Osteoblast (primary cell): ENCODE measurements around the gene ZNRF2. TPM values are rescaled to one million over a fixed set of nuclear protein-coding genes. Genes with fewer than 3 reads are reported as not detected.

ENCODE experiments used
- DNase-seq: peaks from one replicate; pipeline ENCODE4 v3.0.0; 2011; ENCODE audit warnings: low spot score, mixed read lengths; ENCODE audit not compliant: insufficient read length; ENCODE audit errors: missing footprints
- H2AFZ ChIP-seq: 2 replicates; pipeline ENCODE4 v1.6.0; 2011; ENCODE audit warnings: mild to moderate bottlenecking, low read length
- H3K27ac ChIP-seq: 2 replicates; pipeline ENCODE4 v1.5.1; 2011; ENCODE audit warnings: mild to moderate bottlenecking, low read depth, low read length, moderate library complexity
- H3K27me3 ChIP-seq: 2 replicates; pipeline ENCODE4 v1.6.0; 2012; ENCODE audit warnings: mild to moderate bottlenecking, control low read depth, inconsistent platforms, low read length, moderate library complexity; ENCODE audit not compliant: insufficient read depth
- H3K36me3 ChIP-seq: 2 replicates; pipeline ENCODE4 v1.5.1; 2011; ENCODE audit warnings: mild to moderate bottlenecking, low read length, control low read depth, moderate library complexity; ENCODE audit not compliant: insufficient read depth
- H3K4me1 ChIP-seq: 2 replicates; pipeline ENCODE4 v1.5.1; 2011; ENCODE audit warnings: mild to moderate bottlenecking, low read length, control low read depth, moderate library complexity; ENCODE audit not compliant: insufficient read depth
- H3K4me2 ChIP-seq: 2 replicates; pipeline ENCODE4 v1.6.0; 2011; ENCODE audit warnings: mild to moderate bottlenecking, low read length; ENCODE audit not compliant: insufficient read depth
- H3K4me3 ChIP-seq: fragments of 200-600 bp; sonication (generic); 3 replicates; pipeline ENCODE4 v1.5.1; 2012; ENCODE audit warnings: mild to moderate bottlenecking, low read length, inconsistent platforms; ENCODE audit not compliant: insufficient read depth
- H3K79me2 ChIP-seq: 2 replicates; pipeline ENCODE4 v1.6.0; 2012; ENCODE audit warnings: mild to moderate bottlenecking, low read length, control low read depth, inconsistent platforms; ENCODE audit not compliant: insufficient read depth
- H3K9me3 ChIP-seq: 2 replicates; pipeline ENCODE4 v1.5.1; 2011; ENCODE audit warnings: low read depth, low read length, control low read depth
- H4K20me1 ChIP-seq: 2 replicates; pipeline ENCODE4 v1.6.0; 2012; ENCODE audit warnings: mild to moderate bottlenecking, low read length, control low read depth; ENCODE audit not compliant: insufficient read depth
- total RNA-seq: library from RNA; depleted of rRNA; stranded (reverse); fragments of >200 nt; gene quantifications from 2 replicates; pipeline ENCODE4 v1.2.3, GENCODE V29; 2012
- TF ChIP-seq, protein P1 (sequence below): IDR thresholded peaks from 2 replicates; pipeline ENCODE4 v1.5.1; 2011; ENCODE audit warnings: mild to moderate bottlenecking, low read depth, low read length, moderate library complexity; ENCODE audit errors: extremely low read depth

Gene ZNRF2
- total RNA-seq, 1 donor: 12.7 TPM

- Histone ChIP-seq H3K79me2 (peaks cover 2% of the 10 kb centered on the region), H3K9me3 (no peaks in the 10 kb centered on the region), H3K27ac (no peak overlapping the region), H3K4me2 (no peak overlapping the region), H3K4me3 (no peak overlapping the region), H3K36me3 (no peaks in the 10 kb centered on the region), H3K27me3 (no peaks in the 10 kb centered on the region), H4K20me1 (no peaks in the 10 kb centered on the region), H2AFZ (no peak overlapping the region), H3K4me1 (no peaks in the 10 kb centered on the region)
- TF ChIP-seq, protein P1, sequence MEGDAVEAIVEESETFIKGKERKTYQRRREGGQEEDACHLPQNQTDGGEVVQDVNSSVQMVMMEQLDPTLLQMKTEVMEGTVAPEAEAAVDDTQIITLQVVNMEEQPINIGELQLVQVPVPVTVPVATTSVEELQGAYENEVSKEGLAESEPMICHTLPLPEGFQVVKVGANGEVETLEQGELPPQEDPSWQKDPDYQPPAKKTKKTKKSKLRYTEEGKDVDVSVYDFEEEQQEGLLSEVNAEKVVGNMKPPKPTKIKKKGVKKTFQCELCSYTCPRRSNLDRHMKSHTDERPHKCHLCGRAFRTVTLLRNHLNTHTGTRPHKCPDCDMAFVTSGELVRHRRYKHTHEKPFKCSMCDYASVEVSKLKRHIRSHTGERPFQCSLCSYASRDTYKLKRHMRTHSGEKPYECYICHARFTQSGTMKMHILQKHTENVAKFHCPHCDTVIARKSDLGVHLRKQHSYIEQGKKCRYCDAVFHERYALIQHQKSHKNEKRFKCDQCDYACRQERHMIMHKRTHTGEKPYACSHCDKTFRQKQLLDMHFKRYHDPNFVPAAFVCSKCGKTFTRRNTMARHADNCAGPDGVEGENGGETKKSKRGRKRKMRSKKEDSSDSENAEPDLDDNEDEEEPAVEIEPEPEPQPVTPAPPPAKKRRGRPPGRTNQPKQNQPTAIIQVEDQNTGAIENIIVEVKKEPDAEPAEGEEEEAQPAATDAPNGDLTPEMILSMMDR: no peak
- no peak for DNase-seq
Measured at GRCh38 chr7:30353932-30354607, 69.7 kb downstream of the ZNRF2 start.

GRCh38 chr7:30354791-30355190 lies 70.4 kb downstream of the ZNRF2 start:
- Histone ChIP-seq H3K4me1 (no peaks in the 10 kb centered on the region), H3K9me3 (no peaks in the 10 kb centered on the region), H3K4me3 (no peak overlapping the region), H3K4me2 (no peak overlapping the region), H4K20me1 (no peaks in the 10 kb centered on the region), H3K27me3 (no peaks in the 10 kb centered on the region), H2AFZ (no peak overlapping the region), H3K27ac (no peak overlapping the region), H3K79me2 (no peaks in the 10 kb centered on the region), H3K36me3 (no peaks in the 10 kb centered on the region)
- no peak for DNase-seq
- TF ChIP-seq, protein P1: no peak

DNA sequence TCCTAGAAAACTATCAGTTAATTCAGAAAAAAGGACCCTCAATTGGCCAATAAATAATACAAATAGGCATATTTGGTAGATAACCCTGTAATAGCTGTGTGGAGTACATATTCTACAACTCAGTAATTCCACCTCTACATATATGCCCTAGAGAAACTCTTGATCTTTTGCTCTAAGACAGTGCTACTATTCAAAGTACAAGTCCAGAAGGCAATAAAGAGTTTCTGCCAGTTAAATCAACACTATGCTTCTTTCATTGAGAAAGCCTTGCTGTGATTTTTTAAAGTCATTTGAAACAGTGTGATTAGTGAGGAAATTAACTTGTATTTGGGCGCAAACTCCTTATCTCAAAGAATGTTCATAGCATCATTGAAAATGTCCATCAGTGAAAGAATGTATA lies 75.6 kb downstream of the ZNRF2 start:
- no peak for DNase-seq
- no peak overlapping the region for H3K4me3 ChIP-seq
- no peaks in the 10 kb centered on the region for H3K79me2 ChIP-seq
- no peaks in the 10 kb centered on the region for H3K9me3 ChIP-seq
- H3K27ac ChIP-seq: no peak overlapping the region
- H3K36me3 ChIP-seq: no peaks in the 10 kb centered on the region
- TF ChIP-seq, protein P1: no peak
- no peaks in the 10 kb centered on the region for H3K27me3 ChIP-seq
- H4K20me1 ChIP-seq: no peaks in the 10 kb centered on the region
- no peaks in the 10 kb centered on the region for H3K4me1 ChIP-seq
- no peak overlapping the region for H3K4me2 ChIP-seq
- H2AFZ ChIP-seq: no peak overlapping the region

- no peak overlapping the region for H2AFZ ChIP-seq
- H4K20me1 ChIP-seq: no peaks in the 10 kb centered on the region
- no peak overlapping the region for H3K4me3 ChIP-seq
- no peak overlapping the region for H3K4me2 ChIP-seq
- H3K79me2 ChIP-seq: no peaks in the 10 kb centered on the region
- TF ChIP-seq, protein P1: no peak
- H3K4me1 ChIP-seq: peaks cover 20% of the 10 kb centered on the region
- H3K36me3 ChIP-seq: no peaks in the 10 kb centered on the region
- no peaks in the 10 kb centered on the region for H3K9me3 ChIP-seq
- H3K27me3 ChIP-seq: no peaks in the 10 kb centered on the region
- no peak for DNase-seq
- H3K27ac ChIP-seq: no peak overlapping the region
Measured at GRCh38 chr7:30363778-30364563, 79.6 kb downstream of the ZNRF2 start.
